Measurements from ENCODE around the gene AMZ1.
"Not testable (repeated sequence)": the region's sequence is repeated elsewhere in the genome, so short reads cannot be mapped to it uniquely, and the experiment has no call there.

The AMZ1 gene

DNA sequence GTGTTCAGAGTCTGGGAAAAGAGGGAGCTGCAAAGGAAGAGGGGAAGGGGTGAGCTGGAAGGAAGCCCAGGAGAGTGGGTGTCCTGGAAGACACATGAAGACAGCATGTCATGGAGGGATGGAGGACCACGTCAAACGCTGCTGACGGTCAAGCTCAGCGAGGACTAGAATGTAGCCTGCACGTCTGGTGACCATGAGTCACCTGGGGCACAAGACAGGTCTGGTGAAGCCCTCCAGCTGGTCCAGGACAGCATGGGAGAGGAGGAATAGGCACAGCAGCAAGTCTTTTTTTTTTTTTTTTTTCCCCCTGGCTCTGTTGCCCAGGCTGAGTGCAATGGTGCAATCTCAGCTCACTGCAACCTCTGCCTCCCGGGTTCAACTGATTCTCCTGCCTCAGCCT, 19.6 kb upstream of the AMZ1 start:
- DNase-seq (ENCODE audit: low read depth in 2 of 2), result no peak

DNA sequence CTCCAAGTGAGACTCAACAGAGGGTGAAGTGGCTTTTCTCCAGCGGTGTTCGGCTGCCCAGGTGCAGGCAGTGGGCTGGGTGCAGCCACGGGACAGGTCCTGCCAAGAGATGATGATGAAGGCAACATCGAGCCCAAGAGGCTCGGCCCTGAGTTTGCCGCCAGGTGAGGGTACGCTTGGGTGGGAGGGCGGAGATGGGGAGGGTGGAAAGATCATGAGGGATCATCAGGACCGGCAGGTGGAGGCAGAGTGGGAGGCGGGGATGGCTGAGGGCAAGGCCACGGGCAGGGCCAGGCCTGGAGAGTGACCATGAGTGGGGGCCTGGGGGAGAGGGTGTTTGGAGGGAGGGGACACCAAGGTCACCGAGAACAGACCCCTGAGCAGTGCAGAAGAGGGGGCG, 17.8 kb upstream of the AMZ1 start:
- no peak for DNase-seq (ENCODE audit: low read depth in 2 of 2)

DNA sequence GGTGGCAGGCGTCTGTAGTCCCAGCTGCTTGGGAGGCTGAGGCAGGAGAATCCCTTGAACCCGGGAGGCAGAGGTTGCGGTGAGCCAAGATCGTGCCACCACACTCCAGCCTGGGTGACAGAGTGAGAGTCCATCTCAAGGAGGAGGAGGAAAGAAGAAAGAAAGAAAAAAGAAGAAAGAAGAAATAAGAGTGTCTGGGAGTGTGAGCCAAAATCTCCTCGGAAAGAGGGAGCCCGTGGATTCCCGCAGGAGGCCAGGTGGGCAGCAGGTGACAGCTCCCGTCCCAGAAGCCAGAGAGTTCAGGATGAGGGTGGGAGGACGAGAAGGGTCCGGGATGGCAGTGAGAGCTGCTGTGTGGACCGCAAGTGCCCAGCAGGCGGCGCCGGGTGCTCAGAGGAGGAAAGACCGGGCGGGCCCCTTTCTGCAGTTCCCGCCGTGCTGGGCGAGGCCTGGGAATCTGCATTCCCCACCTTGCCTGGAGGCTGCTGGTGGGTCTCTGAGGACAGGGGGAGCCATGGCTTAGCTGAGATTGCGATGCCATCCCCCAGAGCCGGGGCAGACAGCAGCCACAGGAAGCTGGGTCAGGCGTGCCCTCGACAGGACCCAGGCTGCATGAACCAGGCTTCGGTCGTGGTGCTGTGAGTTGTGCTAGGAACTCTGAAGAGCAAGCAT, 17.1 kb upstream of the AMZ1 start:
- peak; percentile 43 to 59 for DNase-seq (ENCODE audit: low read depth in 2 of 2)

DNA sequence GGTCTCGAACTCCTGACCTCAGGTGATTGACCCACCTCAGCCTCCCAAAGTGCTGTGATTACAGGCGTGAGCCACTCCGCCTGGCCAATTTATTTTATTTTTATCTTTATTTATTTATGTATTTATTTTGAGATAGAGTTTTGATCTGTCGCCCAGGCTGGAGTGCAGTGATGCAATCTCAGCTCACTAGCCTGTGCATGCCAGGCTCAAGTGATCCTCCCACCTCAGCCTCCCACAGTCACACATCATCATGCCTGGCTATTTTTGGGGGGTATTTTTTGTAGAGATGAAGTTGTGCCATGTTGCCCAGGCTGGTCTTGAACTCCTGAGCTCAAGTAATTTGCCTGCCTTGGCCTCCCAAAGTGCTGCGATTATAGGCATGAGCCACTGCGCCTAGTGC, 14.8 kb upstream of the AMZ1 start:
- DNase-seq (ENCODE audit: low read depth in 2 of 2), result not testable (repeated sequence)

DNA sequence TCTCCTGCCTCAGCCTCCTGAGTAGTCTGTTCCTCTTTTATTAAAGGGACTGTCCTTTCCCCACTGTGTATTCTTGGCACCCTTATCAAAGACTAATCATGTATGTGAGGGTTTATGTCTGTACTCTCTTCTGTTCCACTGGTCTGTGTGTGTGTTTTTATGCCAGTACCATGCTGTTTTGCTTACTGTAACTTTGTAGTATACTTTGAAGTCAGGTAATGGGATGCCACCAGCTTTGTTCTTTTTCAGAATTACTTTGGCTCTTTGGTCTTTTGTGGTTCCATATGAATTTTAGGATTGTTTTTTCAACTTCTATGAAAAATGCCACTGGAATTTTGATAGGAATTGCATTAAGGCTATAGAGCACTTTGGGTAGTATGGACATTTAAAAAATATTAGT, 14.1 kb upstream of the AMZ1 start:
- DNase-seq (ENCODE audit: low read depth in 2 of 2), result no peak

DNA sequence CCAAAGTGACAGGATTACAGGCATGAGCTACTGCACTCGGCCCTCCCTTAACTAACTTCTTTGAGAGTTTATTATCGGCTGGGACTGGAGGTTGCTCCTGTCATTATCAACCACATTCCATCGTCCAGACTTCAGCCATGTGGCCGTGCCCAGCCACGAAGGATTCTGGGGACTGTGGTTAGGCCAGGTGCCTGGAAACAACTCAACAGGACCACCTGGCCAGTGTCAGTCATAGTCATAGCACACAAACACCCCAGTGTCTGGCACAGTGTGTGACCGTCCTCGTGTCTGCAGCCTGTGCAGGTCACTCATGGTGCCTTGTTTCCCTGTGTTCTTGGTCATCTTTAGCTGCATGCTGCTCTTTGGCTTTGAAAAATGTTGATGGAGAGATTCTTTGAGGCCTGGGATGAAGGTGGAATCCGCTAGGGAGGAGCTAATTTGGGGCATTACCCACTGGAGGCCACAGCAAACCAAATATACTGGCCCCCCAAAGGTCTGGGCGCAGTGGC, 12.7 kb upstream of the AMZ1 start:
- no peak for DNase-seq (ENCODE audit: low read depth in 2 of 2)

DNA sequence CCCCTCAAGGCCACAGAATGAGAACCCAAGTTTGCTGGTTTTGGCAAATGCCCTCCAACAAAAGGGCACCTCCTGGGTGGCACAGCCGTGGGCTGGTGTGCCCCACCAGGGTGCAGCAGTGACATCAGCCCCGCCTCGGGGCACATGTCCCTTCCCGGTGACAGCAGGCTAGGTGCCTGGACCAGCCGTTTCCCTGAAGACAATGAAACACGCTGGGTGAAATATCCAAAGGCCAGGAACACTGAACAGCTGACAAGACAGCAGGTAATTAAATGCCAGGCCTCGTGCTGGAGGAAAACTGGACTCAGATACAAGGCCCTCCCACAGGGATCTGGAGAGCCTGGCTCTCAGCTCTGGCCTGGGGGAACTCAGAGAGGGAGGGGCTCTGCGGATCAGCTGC, 11.4 kb upstream of the AMZ1 start:
- not testable (repeated sequence) for DNase-seq (ENCODE audit: low read depth in 2 of 2)

DNA sequence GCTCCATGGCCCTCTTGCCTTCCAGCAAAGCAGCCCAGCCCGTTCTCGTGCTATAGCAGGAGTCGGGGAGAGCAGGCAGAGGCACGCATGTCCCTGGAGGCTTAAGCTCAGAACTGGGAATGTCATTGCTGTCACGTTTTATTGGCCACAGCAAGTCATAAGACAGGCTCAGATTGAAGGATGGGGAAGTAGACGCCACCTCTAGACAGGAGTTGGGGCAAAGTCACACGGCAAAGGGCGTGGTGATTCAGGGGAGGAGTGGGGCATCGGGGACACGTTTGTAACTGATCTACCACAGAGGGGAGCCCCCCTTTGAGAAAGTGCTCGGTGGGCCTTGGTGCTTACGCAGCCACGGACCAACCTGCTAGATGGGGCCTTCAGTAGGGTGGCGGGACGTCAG, 9.5 kb upstream of the AMZ1 start:
- not testable (repeated sequence) for DNase-seq (ENCODE audit: low read depth in 2 of 2)

DNA sequence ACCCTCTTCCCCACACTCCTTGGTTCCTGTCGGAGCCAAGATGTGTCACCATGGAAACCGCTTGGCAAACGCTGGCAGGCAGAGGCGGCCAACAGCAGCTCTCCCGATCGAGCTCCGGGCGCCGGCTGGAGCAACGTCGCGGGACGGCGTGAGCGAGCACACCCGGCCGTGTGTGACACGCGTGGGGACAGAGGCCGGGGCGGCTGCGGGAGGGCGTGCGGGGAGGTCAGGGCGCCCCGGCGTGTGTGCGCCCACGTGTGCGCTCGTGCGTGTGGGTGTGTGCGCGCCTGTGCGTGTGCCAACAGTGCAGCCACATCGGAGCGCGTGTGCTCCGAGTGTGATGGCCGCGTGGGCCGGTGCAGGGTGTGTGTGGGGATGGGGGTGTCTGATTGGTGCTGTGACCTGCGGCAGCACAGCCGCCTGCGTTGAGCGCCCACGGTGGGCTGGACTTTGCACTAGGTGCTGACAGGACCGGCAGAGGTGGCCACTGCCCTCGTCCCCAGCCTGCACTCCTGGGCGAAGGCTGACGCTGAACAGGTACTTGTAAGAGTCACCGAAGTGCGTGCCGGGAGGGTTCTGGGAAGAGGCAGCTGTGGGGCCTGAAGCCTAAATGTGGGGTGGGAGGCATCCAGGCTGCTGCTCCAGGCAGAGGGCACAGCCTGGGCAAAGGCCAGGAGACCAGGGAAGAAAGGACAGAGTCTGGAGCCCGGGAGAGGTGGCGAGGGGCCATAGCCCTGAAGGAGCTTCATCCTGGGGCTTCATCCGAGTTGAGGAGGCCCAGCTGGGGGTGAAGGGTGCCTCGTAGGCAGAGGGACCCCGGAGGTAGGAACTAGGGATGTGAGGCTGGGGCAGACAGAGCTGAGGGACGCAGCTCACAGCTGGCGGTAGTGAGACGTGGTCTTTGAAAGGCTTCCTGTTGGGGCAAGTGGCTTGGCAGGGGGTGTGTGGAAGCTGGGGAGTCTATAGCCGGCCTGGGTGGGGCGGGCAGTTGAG, 8.6 kb upstream of the AMZ1 start:
- not testable (repeated sequence) for DNase-seq (ENCODE audit: low read depth in 2 of 2)

DNA sequence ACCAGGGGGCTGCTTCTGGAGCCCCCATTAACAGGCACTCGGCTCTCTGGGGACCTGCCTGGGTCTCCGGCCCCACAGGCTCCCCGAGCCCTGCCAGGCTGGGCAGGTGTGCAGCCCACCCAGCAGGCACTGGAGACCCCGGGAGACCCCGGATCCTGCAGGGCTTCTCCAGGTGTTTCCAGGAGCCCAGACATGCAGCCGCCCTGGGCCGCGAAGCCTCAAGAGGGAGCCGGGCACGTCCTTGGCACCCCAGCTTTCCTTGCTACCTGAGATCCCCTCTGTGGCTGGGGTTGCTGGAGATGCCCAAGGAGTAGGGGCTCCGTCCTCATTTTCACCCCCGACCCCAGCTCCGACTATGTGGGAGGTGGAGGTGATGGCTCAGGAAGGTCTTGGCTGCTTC, 7.7 kb upstream of the AMZ1 start:
- DNase-seq (ENCODE audit: low read depth in 2 of 2), result no peak

DNA sequence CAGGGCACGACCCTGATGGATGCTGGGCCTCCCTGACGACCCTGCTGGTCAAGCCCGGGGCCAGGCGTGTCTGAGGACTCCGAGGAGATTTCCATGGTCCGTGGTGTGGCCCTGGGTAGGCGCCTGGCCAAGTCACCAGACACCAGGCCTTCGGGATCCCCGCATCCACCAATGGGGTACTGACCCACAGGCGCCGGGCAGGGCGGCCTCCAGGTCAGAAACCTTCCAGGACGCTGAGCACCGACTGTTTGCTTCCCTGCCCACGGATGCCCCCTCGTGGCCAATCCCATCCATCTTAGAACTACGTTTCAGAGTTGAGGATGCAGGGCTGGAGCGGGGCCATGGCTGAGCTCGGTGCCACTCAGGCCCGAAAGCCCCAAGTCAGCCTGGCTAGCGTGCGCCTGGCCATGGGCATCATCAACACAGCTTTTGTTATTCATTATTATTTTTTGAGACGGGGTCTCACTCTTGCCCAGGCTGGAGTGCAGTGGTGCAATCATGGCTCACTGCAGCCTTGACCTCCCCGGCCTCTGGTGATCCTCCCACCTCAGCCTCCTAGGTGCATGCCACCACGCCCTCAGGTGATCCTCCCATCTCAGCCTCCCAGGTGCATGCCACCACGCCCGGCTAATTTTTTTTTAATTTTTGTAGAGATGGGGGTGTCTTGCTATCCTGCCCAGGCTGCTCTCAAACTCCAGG, 7.1 kb upstream of the AMZ1 start:
- DNase-seq (ENCODE audit: low read depth in 2 of 2), result peak in 1 of 2 experiments; percentile 56

DNA sequence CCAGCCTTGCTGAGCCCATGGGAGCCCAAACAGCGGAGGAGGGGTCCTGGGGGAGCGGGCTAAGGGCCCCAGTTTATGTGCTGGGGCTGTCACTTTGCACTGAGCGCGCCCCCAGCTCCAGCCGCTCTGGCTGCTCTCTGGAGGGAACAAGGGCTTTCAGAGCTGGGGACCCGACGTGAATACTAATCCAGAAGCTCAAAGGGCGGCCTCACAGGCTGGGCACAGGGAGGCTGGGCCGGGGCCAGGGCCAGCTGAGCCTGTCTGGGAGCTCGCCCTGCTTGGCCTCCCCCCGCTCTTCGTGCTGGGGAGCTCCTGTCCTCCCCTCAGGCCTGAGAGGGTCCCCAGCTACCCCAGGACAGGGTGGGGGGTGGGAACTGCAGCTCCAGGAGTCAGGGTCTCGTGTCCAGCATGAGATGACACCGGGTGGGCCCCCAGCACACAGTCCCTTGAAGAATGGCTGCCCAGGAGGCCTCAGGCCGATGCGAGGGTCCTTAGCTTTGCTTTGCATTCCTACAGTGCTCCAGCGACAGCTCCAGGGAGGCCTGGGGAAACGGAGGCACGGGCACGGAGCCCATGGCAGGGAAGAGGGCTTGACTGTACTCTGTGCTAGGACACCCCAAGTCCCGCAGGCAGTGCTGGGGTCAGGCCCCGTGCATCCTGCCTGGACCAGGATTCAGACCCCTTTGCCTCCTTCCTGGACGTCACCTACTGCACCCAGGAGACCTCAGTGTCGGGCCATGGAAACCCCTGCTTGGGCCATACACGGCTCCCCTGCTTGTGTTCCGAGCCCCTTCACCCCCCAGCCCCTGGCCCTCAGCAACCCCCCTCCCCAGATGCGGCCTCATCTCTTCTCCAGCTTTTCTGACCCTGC, 5.8 kb upstream of the AMZ1 start:
- no peak for DNase-seq (ENCODE audit: low read depth in 2 of 2)

DNA sequence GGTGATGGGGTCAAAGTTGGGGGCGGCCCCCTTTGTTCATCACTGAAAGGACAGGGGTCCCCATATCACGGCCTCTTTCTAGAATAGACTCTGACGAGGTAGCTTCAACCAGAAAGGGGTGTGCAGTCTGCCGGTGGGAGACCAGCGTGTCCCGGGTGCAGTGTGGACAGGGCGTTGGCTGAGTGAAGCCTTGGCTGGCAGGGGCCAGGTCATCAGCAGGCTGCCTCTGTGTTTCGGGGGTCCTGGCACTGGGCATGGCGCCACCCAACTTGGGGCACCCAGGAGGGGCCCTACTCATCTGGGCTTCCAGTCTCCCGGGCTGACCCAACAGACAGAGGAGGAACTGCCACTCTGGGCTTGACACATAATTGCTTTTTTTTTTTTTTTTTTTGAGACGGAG, 3.5 kb upstream of the AMZ1 start:
- no peak for DNase-seq (ENCODE audit: low read depth in 2 of 2)

DNA sequence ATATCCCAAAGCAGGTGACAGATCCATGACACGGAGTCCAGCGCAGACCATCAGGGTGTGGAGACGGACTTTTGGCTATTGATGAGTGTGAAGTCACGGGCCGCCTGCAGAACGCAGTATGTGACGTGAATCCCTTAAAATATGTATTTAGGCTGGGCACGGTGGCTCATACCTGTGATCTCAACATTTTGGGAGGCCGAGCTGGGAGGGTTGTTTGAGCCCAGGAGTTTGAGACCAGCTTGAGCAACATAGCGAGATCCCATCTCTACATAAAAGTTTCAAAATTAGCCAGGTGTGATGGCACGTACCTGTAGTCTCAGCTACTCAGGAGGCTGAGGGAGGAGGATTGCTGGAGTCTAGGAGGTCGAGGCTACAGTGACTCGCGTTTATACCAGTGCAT, 1.9 kb upstream of the AMZ1 start:
- no peak for DNase-seq (ENCODE audit: low read depth in 2 of 2)

DNA sequence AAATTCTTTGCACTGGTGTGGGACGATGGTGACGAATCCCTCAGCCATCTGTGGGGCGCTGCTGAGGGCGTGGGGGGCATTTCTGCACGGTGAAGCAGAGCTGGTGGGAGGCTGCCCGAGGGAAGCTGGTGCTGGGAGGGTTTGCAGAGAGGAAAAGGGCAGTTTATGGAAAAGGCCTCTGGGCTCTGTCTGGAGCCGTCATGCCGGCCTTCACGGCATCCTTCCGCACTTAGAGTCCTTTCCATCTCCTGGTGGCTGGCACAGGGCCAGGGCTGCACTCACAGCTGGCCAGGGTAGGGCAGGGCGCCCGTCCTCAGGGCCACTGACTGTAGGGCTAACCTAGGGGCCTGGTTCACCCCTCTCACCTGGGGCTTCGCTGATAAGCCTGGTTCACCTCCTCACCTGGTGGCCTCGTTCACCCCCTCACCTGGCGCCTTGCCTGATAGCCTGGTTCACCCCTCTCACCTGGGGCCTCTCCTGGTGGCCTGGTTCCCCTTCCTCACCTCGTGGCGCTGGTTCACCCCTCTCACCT, 598 bp upstream of the AMZ1 start:
- no peak for DNase-seq (ENCODE audit: low read depth in 2 of 2)

DNA sequence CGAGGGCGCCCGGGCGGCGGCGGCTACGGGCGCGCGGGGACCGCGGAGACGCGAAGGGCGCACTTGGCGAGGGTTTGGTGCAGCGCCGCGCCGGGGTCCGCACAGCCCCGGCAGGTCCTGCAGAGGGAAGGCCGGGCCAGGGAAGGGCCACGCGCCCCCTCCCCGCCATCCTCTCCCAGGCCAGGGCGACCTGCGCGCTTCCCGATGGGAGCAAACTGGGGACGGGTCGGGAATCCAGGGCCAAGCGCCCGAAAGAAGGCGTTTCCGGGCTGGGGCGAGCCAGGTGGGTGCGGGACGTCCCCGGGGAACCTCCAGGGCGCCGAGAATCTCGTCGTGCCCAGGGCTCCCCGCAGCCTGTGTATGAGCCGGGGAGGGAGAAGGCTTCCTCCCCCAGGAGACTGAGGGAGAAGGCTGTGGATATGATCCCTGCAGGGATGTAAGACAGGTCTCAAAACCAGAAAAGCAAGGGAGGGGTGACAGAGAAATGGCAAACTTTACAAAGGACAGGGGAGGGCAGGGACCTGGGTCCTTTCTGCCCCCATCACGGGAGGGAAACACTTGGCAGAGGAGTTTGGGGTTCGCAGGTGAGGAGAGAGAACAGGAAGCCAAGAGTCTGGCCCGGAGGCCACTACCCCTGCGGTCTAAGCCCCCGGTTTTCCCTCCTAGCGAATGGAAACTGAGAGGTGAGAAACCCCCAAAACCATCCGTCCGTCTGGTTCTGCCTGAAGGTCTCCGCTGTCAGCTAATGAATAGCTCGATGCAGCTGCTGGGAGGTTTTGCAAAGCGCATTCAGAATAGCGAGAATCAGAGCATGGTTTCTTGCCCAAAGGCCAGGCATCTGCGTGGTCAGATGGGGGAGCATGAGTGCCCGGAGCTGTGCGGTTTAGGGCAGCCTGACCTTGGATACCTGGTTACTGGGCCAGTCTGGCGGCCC, 674 bp downstream of the AMZ1 start:
- DNase-seq (ENCODE audit: low read depth in 2 of 2), result no peak

DNA sequence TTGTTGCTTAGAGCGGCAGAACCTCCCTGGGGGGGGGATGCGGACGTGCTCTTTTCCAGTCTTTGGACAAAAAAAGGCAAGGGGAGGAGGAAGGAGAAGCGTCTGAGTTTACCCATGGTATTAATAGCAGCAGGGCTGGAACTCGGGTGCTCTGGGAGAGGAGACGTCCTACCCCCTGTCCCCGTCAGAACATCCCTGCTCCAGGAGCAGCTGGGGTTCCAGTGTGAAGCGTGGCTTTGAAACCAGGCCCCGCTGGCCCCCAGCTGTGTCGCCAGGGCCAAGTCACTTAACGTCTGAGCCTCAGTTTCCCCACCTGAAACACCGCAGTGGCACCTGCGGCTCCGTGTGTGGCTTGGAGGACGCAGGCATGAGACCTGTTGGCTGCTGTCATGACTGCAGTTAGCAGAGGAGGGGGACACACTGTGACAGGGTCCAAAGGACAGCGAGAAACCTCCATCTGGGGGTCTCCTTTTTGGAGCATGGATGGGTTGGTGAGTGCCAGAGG, 1.4 kb downstream of the AMZ1 start:
- no peak for DNase-seq (ENCODE audit: low read depth in 2 of 2)

DNA sequence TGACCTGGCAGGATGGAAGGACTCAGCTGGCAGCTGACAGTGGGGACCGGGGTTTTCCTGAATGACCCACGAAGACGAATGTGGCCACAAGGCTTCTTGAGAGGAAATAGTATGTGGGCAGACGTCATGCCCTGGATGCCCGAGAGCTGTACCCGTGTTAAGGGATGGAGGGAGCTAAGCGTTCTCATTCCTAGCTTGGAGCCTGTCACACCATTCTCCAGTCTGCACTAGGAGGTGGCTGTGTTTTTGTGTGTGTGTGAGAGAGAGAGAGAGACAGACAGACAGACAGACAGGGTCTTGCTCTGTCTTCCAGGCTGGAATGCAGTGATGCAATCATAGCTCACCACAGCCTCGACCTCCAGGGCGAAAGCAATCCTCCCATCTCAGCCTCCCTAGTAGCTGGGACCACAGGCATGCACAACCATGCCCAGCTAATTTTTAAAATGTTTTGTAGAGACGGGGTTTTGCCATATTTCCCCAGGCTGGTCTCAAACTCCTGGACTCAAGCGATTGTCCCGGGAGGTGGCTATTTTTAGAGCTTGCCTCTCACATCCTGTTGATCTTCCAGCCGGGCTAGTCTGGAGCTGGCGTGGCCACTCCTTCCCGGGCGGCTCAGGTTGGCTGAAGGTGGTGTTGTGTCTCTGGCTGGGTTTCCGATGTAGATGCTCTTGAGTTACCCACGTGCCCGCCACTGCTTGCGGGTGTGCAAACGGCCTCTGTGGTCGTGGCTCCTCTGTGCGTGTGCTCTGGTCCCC, 2.1 kb downstream of the AMZ1 start:
- DNase-seq (ENCODE audit: low read depth in 2 of 2), result no peak
